Measurements from ENCODE around the gene ZFP3.
"Not testable (repeated sequence)": the region's sequence is repeated elsewhere in the genome, so short reads cannot be mapped to it uniquely, and the experiment has no call there.

Gene ZFP3

DNA sequence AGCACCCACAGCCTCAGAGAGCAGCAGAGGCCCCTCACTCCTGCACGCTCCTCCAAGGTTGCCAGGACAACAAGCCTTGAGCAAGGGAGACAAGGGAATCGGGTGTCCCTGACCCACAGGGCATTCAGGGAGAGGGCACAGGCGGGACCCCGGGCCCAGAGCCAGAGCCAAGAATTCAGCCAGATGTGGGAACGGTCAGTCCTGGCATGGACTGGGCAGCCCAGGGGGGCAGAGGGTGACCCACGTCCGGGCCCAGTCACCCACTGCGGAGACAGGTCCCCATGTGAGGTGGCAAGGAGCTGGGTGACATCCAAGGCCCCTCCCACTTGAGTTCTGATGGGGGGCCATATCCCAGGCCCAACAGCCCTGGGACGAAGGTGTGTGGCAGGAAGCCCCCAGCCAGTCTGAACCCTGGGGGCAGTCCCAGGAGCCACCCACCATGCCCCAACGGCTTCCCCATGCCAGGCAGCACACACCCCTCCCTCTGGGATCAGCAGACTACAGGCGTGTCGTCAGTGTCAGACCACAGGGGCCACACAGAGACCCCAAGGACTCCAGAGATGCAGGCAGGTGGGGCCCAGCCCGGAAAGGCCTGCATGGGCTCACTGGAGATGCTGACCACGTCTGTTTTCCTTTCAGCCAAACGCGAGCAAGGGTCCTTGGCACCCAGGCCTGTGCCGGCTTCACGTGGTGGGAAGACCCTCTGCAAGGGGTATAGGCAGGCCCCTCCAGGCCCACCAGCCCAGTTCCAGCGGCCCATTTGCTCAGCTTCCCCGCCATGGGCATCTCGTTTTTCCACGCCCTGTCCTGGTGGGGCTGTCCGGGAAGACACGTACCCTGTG, 60.6 kb downstream of the ZFP3 start:
- DNase-seq (ENCODE audit: low read depth) = no peak
- H3K4me3 ChIP-seq (ENCODE audit: low read length) = no peak overlapping the region
- TF ChIP-seq, protein P1, sequence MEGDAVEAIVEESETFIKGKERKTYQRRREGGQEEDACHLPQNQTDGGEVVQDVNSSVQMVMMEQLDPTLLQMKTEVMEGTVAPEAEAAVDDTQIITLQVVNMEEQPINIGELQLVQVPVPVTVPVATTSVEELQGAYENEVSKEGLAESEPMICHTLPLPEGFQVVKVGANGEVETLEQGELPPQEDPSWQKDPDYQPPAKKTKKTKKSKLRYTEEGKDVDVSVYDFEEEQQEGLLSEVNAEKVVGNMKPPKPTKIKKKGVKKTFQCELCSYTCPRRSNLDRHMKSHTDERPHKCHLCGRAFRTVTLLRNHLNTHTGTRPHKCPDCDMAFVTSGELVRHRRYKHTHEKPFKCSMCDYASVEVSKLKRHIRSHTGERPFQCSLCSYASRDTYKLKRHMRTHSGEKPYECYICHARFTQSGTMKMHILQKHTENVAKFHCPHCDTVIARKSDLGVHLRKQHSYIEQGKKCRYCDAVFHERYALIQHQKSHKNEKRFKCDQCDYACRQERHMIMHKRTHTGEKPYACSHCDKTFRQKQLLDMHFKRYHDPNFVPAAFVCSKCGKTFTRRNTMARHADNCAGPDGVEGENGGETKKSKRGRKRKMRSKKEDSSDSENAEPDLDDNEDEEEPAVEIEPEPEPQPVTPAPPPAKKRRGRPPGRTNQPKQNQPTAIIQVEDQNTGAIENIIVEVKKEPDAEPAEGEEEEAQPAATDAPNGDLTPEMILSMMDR (conservative IDR thresholded peaks at IDR 0.05; ENCODE audit: low read depth, low read length) = no peak

DNA sequence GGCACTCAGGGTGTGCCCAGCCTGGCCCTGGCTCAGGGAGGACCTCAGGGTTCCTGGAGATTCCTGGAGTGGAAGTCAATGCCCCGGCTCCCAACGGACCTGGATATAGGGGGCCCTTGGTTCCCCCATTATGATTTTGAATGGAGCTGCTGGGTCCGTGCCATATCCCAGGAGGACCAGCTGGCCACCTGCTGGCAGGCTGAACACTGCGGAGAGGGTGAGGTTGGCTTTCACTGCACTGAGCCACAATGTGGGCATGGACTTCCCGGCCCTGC, 61.1 kb downstream of the ZFP3 start:
- no peak for DNase-seq (ENCODE audit: low read depth)
- TF ChIP-seq, protein P1 (conservative IDR thresholded peaks at IDR 0.05; ENCODE audit: low read depth, low read length) = no peak
- H3K4me3 ChIP-seq (ENCODE audit: low read length) = no peak overlapping the region

GRCh38 chr17:5142877-5143276, 64.6 kb downstream of the ZFP3 start:
- H3K4me3 ChIP-seq (ENCODE audit: low read length); DNase-seq (ENCODE audit: low read depth): not testable (repeated sequence)
